GM06990 (cell line): ENCODE results near the gene TSGA10.
A peak's percentile ranks its signal among the peaks of the same experiment; 100 is the strongest.

ENCODE experiments used
- DNase-seq: peaks from one replicate; pipeline ENCODE4 v3.0.0-alpha.2; 2011; ENCODE audit not compliant: insufficient read length; ENCODE audit errors: extremely low read depth
- H3K27me3 ChIP-seq: replicated peaks from 2 replicates; pipeline ENCODE4 v1.6.0; 2011; ENCODE audit warnings: low read length; ENCODE audit not compliant: control insufficient read depth, insufficient read depth
- H3K36me3 ChIP-seq: 2 replicates; pipeline ENCODE4 v1.5.1; 2011; ENCODE audit warnings: low read length; ENCODE audit not compliant: control insufficient read depth, insufficient read depth
- H3K4me3 ChIP-seq: replicated peaks from 2 replicates; pipeline ENCODE4 v1.5.1; 2011; ENCODE audit warnings: low read depth, mild to moderate bottlenecking, control low read depth, low read length
- TF ChIP-seq, protein P1 (sequence below): IDR thresholded peaks from 2 replicates; pipeline ENCODE4 v1.5.1; 2011; ENCODE audit warnings: low read length, control low read depth, mild to moderate bottlenecking, inconsistent platforms; ENCODE audit not compliant: insufficient read depth, poor library complexity, severe bottlenecking

Gene TSGA10

GRCh38 chr2:99096728-99097127 is 58.0 kb downstream of the TSGA10 start:
- Histone ChIP-seq H3K4me3 (no peak overlapping the region), H3K27me3 (no peaks in the 10 kb centered on the region), H3K36me3 (no peaks in the 10 kb centered on the region)
- TF ChIP-seq, protein P1, sequence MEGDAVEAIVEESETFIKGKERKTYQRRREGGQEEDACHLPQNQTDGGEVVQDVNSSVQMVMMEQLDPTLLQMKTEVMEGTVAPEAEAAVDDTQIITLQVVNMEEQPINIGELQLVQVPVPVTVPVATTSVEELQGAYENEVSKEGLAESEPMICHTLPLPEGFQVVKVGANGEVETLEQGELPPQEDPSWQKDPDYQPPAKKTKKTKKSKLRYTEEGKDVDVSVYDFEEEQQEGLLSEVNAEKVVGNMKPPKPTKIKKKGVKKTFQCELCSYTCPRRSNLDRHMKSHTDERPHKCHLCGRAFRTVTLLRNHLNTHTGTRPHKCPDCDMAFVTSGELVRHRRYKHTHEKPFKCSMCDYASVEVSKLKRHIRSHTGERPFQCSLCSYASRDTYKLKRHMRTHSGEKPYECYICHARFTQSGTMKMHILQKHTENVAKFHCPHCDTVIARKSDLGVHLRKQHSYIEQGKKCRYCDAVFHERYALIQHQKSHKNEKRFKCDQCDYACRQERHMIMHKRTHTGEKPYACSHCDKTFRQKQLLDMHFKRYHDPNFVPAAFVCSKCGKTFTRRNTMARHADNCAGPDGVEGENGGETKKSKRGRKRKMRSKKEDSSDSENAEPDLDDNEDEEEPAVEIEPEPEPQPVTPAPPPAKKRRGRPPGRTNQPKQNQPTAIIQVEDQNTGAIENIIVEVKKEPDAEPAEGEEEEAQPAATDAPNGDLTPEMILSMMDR: no peak
- DNase-seq: no peak

DNA sequence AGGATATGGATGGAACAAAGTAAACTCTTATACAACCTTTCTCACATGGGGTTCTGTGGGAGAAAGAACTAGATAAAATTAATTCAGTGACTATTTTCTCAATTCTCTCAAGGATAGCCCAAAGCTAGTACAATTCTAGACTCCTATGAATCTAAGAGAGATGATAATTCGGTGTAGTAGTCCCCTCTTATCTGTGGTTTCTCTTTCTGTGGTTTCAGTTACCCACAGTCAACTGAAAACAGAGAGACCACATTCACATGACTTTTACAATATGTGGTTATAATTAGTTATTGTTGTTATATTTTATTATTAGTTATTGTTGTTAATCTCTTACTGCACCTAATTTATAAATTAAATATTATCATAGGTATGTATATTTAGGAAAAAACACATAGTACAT is 66.7 kb downstream of the TSGA10 start:
- peak; percentile 15 for DNase-seq
- TF ChIP-seq, protein P1: no peak
- H3K27me3 ChIP-seq: no peaks in the 10 kb centered on the region
- H3K36me3 ChIP-seq: no peaks in the 10 kb centered on the region
- H3K4me3 ChIP-seq: no peak overlapping the region

DNA sequence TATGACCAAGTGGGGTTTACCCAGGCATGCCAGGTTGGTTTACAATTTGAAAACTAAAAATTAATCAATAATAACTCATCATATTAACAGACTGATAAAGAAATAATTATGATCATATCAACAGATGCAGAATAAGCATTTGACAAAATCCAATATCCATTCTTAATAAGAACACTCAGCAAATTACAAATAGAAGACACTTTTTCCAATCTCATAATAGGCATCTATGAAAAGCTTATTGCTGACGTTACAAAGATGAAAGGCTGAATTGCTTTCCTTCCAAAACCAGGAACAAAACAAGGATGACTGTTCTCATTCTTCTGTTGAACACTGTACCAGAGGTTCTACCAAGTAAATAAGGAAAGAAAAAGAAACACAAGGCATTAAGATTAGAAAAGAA is 68.4 kb downstream of the TSGA10 start:
- H3K4me3 ChIP-seq: no peak overlapping the region
- no peaks in the 10 kb centered on the region for H3K27me3 ChIP-seq
- no peaks in the 10 kb centered on the region for H3K36me3 ChIP-seq
- DNase-seq: no peak
- TF ChIP-seq, protein P1: no peak

DNA sequence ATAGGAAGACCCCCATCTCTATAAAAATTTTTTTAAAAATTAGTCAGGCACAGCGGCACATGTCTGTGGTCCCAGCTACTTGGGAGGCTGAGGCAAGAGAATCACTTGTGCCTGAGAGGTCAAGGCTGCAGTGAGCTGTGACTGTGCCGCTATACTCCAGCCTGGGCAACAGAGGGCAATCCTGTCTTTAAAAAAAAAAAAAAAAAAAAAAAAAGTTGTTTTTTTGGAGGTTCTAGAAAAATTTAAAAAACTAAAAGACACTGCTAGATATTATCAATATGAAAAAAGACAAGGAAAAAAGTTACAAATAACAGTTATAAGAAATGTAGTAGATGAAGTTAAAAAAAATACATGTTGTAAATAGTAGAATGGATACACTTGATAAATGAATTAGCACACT is 69.3 kb downstream of the TSGA10 start:
- Histone ChIP-seq H3K4me3 (no peak overlapping the region), H3K27me3 (no peaks in the 10 kb centered on the region), H3K36me3 (no peaks in the 10 kb centered on the region)
- TF ChIP-seq, protein P1: peak; percentile 29
- DNase-seq: no peak

DNA sequence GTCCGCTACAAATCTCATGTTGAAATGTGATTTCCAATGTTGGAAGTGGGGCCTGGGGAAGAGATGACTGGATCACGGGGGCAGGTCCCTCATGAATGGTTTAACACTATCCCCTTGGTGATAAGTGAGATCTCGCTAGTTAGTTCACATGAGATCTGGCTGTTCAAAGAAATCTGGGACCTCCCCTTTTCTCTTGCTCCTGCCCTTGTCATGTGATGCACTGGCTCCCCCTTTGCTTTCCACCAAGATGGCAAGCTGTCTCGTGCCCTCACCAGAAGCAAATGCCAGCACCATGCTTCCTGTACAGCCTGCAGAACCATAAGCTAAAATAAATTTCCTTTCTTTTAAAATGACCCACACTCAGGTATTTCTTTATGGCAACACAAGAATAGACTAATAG is 70.5 kb downstream of the TSGA10 start:
- H3K36me3 ChIP-seq: no peaks in the 10 kb centered on the region
- DNase-seq: no peak

More for the DNA sequence above, 70.5 kb downstream of the TSGA10 start:
- TF ChIP-seq, protein P1: no peak
- H3K4me3 ChIP-seq: no peak overlapping the region
- H3K27me3 ChIP-seq: no peaks in the 10 kb centered on the region
